ENCODE measurements around the gene B3GALT4.

GRCh38 chr6:33278810-33279209 lies 1.9 kb downstream of the B3GALT4 start:
- TF ChIP-seq EZH2phosphoT487 (IDR thresholded peaks at IDR 0.05; ENCODE audit: insufficient read depth, low read depth) (no peak), EZH2 (IDR thresholded peaks at IDR 0.05; ENCODE audit: insufficient read depth, poor library complexity, severe bottlenecking) (no peak)

Measured in GM23248 (cell line).